ENCODE results near the gene PARD3.

GRCh38 chr10:34432589-34432988 lies 382.5 kb downstream of the PARD3 start:
- TF ChIP-seq CTCF (IDR thresholded peaks at IDR 0.05; ENCODE audit: borderline replicate concordance, extremely low read depth, low read length, poor library complexity, severe bottlenecking) (no peak), EZH2 (IDR thresholded peaks at IDR 0.05; ENCODE audit: borderline replicate concordance, low read depth, low read length, severe bottlenecking) (no peak)
